ENCODE results near the gene FAM114A1. TPM values are rescaled to one million over a fixed set of nuclear protein-coding genes. Genes with fewer than 3 reads are reported as not detected.
A peak's percentile ranks its signal among the peaks of the same experiment; 100 is the strongest.

The FAM114A1 gene
- total and polyA plus RNA-seq, 12 donors, result 8.0 to 35.5 (median 16.5) TPM

GRCh38 chr4:38946919-38947318 is 79.3 kb downstream of the FAM114A1 start:
- intact Hi-C loops (cut with DNase I), result no loop called here
- no peak for ATAC-seq
- H3K36me3 ChIP-seq, result peaks cover 0 to 43% (median 13%) of the 10 kb centered on the region in 9 donors
- H3K4me1 ChIP-seq, result peaks cover 0 to 24% (median 0%) of the 10 kb centered on the region in 9 donors
- 86 to 91% methylated on average over 3 of the region's 3 CpGs for WGBS, 2 donors
- no peak overlapping the region for H3K4me3 ChIP-seq
- no peak overlapping the region for H3K27ac ChIP-seq
- H3K27me3 ChIP-seq, result no peaks in the 10 kb centered on the region
- no peak for DNase-seq
- H3K9me3 ChIP-seq, result no peaks in the 10 kb centered on the region
- TF ChIP-seq CTCF (IDR thresholded peaks at IDR 0.05), result no peak

- no peak for TF ChIP-seq CTCF (IDR thresholded peaks at IDR 0.05)
- Histone ChIP-seq H3K4me3 (no peak overlapping the region), H3K27me3 (no peaks in the 10 kb centered on the region), H3K27ac (no peak overlapping the region), H3K9me3 (no peaks in the 10 kb centered on the region), H3K36me3 (peaks cover 0 to 27% (median 11%) of the 10 kb centered on the region in 9 donors), H3K4me1 (peaks cover 0 to 19% (median 0%) of the 10 kb centered on the region in 9 donors)
- 45 to 66% methylated on average over 2 of the region's 2 CpGs for WGBS, 2 donors
- DNase-seq (peak in 1 of 2 donors; percentile 13), ATAC-seq (peak in 7 of 8 donors; percentile 26 to 86 (median 55))
- intact Hi-C loops (cut with DNase I), result no loop called here
These were observed 80.9 kb downstream of the FAM114A1 start for GRCh38 chr4:38948551-38948950.

- 47 to 53% methylated on average over 5 of the region's 5 CpGs for WGBS, 2 donors
These were observed 81.9 kb downstream of the FAM114A1 start for GRCh38 chr4:38949411-38950051.

GRCh38 chr4:38950159-38950558 is 82.6 kb downstream of the FAM114A1 start:
- TF ChIP-seq CTCF (IDR thresholded peaks at IDR 0.05), result no peak
- peaks cover 0 to 11% (median 0%) of the 10 kb centered on the region in 9 donors for H3K36me3 ChIP-seq
- H3K4me1 ChIP-seq, result peaks cover 0 to 19% (median 0%) of the 10 kb centered on the region in 9 donors
- DNase-seq (no peak), ATAC-seq (no peak)
- peaks cover 0 to 6% (median 0%) of the 10 kb centered on the region in 7 donors for H3K27me3 ChIP-seq
- 85 to 97% methylated on average over 2 of the region's 2 CpGs for WGBS, 2 donors
- intact Hi-C loops (cut with DNase I), result no loop called here
- no peak overlapping the region for H3K27ac ChIP-seq
- H3K9me3 ChIP-seq, result no peaks in the 10 kb centered on the region
- H3K4me3 ChIP-seq, result no peak overlapping the region

More at GRCh38 chr4:38949411-38950051, 81.9 kb downstream of the FAM114A1 start:
- intact Hi-C loops (cut with DNase I), result no loop called here
- TF ChIP-seq CTCF (IDR thresholded peaks at IDR 0.05), result no peak
- H3K4me1 ChIP-seq, result peaks cover 0 to 19% (median 0%) of the 10 kb centered on the region in 9 donors
- H3K9me3 ChIP-seq, result no peaks in the 10 kb centered on the region
- DNase-seq (no peak), ATAC-seq (no peak)
- H3K27ac ChIP-seq, result no peak overlapping the region
- H3K36me3 ChIP-seq, result peaks cover 0 to 17% (median 2%) of the 10 kb centered on the region in 9 donors
- H3K4me3 ChIP-seq, result no peak overlapping the region
- no peaks in the 10 kb centered on the region for H3K27me3 ChIP-seq
